H1 (cell line): ENCODE data around the gene CELA2A. TPM values are rescaled to one million over a fixed set of nuclear protein-coding genes. Genes with fewer than 3 reads are reported as not detected.

Experiments
- CTCF ChIA-PET: fragments of 300-600 bp; sonication (Branson Sonifier 250); formaldehyde crosslinking; loops from one replicate; lab custom pipeline; 2021; ENCODE audit not compliant: partially characterized antibody; lab: Charles Lee
- POLR2A ChIA-PET: fragments of 300-600 bp; sonication (Branson Sonifier 250); formaldehyde crosslinking; loops from one replicate; lab custom pipeline; 2021; ENCODE audit warnings: inconsistent platforms; ENCODE audit not compliant: partially characterized antibody; lab: Charles Lee
- DNase-seq, 2 experiments: peaks; one replicate each; pipeline versions ENCODE4 v3.0.0 to v3.0.0-alpha.2; 2010 to 2022; ENCODE audit warnings: low spot score in 2 of 2, low read depth in 1 of 2, mixed read lengths in 1 of 2
- FAIRE-seq: peaks from 2 replicates; lab custom pipeline; 2011; peaks lifted over from hg19 to GRCh38; lab: Jason Lieb, UNC
- H2AFZ ChIP-seq: 2 replicates; pipeline ENCODE4 v1.8.1; 2012; ENCODE audit warnings: low read length, inconsistent platforms
- H2AK5ac ChIP-seq: 2 replicates; pipeline ENCODE4 v1.6.1; 2013; ENCODE audit warnings: low read depth, low read length
- H2BK120ac ChIP-seq: replicated peaks from 2 replicates; pipeline ENCODE3; 2013; ENCODE audit warnings: low read depth, low read length, inconsistent platforms
- H2BK12ac ChIP-seq: 2 replicates; pipeline ENCODE4 v1.6.1; 2013; ENCODE audit warnings: low read depth, low read length
- H2BK15ac ChIP-seq: 2 replicates; pipeline ENCODE4 v1.6.1; 2013; ENCODE audit warnings: low read length
- H2BK20ac ChIP-seq: 2 replicates; pipeline ENCODE4 v1.6.1; 2013; ENCODE audit warnings: low read length
- H2BK5ac ChIP-seq: 2 replicates; pipeline ENCODE4 v1.6.1; 2013; ENCODE audit warnings: low read depth, low read length
- H3K14ac ChIP-seq: 2 replicates; pipeline ENCODE4 v1.6.1; 2013; ENCODE audit warnings: inconsistent platforms; ENCODE audit not compliant: insufficient read length
- H3K18ac ChIP-seq: 2 replicates; pipeline ENCODE4 v1.6.1; 2013; ENCODE audit warnings: low read length; ENCODE audit errors: extremely low read depth
- H3K23ac ChIP-seq: 2 replicates; pipeline ENCODE4 v1.6.1; 2013; ENCODE audit warnings: inconsistent platforms; ENCODE audit not compliant: insufficient read length
- H3K23me2 ChIP-seq: 2 replicates; pipeline ENCODE4 v1.6.1; 2013; ENCODE audit warnings: low read depth, low read length
- H3K27ac ChIP-seq: 2 replicates; pipeline ENCODE4 v1.6.1; 2011; ENCODE audit warnings: low read depth, low read length, inconsistent platforms
- H3K27me3 ChIP-seq, 4 experiments: replicated peaks in 1 of 4; 1 replicate in 1 of 4; 2 replicates in 3 of 4; pipeline versions ENCODE4 v1.6.1 to v1.8.1; 2011 to 2013; ENCODE audit warnings: low read length in 3 of 4, mild to moderate bottlenecking in 3 of 4, inconsistent platforms in 2 of 4, mixed read lengths in 2 of 4, moderate library complexity in 1 of 4; ENCODE audit not compliant: control insufficient read depth in 3 of 4, insufficient read depth in 3 of 4; ENCODE audit errors: extremely low read depth in 1 of 4
- H3K36me3 ChIP-seq, 4 experiments: 2 replicates each; pipeline versions ENCODE4 v1.6.1 to v1.8.1; 2011 to 2013; ENCODE audit warnings: mild to moderate bottlenecking in 4 of 4, low read length in 3 of 4, moderate library complexity in 2 of 4, control low read depth in 1 of 4, inconsistent platforms in 1 of 4; ENCODE audit not compliant: insufficient read depth in 4 of 4, control insufficient read depth in 2 of 4
- H3K4ac ChIP-seq: replicated peaks from 2 replicates; pipeline ENCODE3; 2013; ENCODE audit warnings: low read length, low read depth, mixed read lengths, inconsistent platforms; ENCODE audit not compliant: insufficient read length
- H3K4me1 ChIP-seq, 4 experiments: replicated peaks in 1 of 4; 1 replicate in 1 of 4; 2 replicates in 3 of 4; pipeline versions ENCODE4 v1.6.1 to v1.8.1; 2011 to 2013; ENCODE audit warnings: low read length in 3 of 4, inconsistent platforms in 2 of 4, mixed read lengths in 1 of 4; ENCODE audit not compliant: insufficient read depth in 4 of 4, control insufficient read depth in 3 of 4
- H3K4me2 ChIP-seq, 2 experiments: 2 replicates each; pipeline versions ENCODE4 v1.6.1 to v1.8.1; 2011 to 2013; ENCODE audit warnings: low read depth in 2 of 2, low read length in 2 of 2, control low read depth in 1 of 2, inconsistent platforms in 1 of 2, mild to moderate bottlenecking in 1 of 2; ENCODE audit not compliant: insufficient read depth in 1 of 2
- H3K4me3 ChIP-seq, 4 experiments: fragments of 200-600, 300-600 bp in 1 of 4; sonication (generic), shearing (Covaris generic), sonication (Bioruptor Twin) in 1 of 4; 2 replicates each; pipeline versions ENCODE4 v1.5.1 to v1.8.1; 2011 to 2016; ENCODE audit warnings: low read length in 4 of 4, low read depth in 3 of 4, control low read depth in 2 of 4, inconsistent platforms in 2 of 4, mild to moderate bottlenecking in 2 of 4, mixed read lengths in 1 of 4, moderate library complexity in 1 of 4; ENCODE audit not compliant: insufficient read depth in 2 of 4; ENCODE audit errors: extremely low read depth in 1 of 4
- H3K56ac ChIP-seq: replicated peaks from 2 replicates; pipeline ENCODE3; 2013; ENCODE audit warnings: low read depth, mild to moderate bottlenecking, mixed read lengths, low read length, inconsistent platforms; ENCODE audit not compliant: insufficient read length
- H3K79me1 ChIP-seq: 2 replicates; pipeline ENCODE4 v1.6.1; 2013; ENCODE audit warnings: low read depth, low read length, control low read depth
- H3K79me2 ChIP-seq, 2 experiments: 2 replicates each; pipeline versions ENCODE4 v1.6.1 to v1.8.1; 2012 to 2013; ENCODE audit warnings: low read length in 2 of 2, mild to moderate bottlenecking in 2 of 2, inconsistent platforms in 1 of 2; ENCODE audit not compliant: insufficient read depth in 2 of 2, control insufficient read depth in 1 of 2
- H3K9ac ChIP-seq, 4 experiments: replicated peaks in 1 of 4; 1 replicate in 1 of 4; 2 replicates in 3 of 4; pipeline versions ENCODE4 v1.6.1 to v1.8.1; 2011 to 2013; ENCODE audit warnings: low read depth in 3 of 4, low read length in 3 of 4, control low read depth in 2 of 4, mild to moderate bottlenecking in 2 of 4, moderate library complexity in 2 of 4, inconsistent platforms in 1 of 4; ENCODE audit errors: extremely low read depth in 1 of 4
- H3K9me3 ChIP-seq, 2 experiments: 2 replicates each; pipeline versions ENCODE4 v1.6.1 to v1.8.1; 2012 to 2013; ENCODE audit warnings: mild to moderate bottlenecking in 2 of 2, moderate library complexity in 2 of 2, control low read depth in 1 of 2, inconsistent platforms in 1 of 2, low read depth in 1 of 2, low read length in 1 of 2, mixed read lengths in 1 of 2; ENCODE audit not compliant: insufficient read depth in 2 of 2
- H4K20me1 ChIP-seq, 2 experiments: replicated peaks in 1 of 2; 2 replicates each; pipeline versions ENCODE3 to v1.8.1; 2011 to 2013; ENCODE audit warnings: inconsistent platforms in 2 of 2, low read length in 2 of 2, mild to moderate bottlenecking in 1 of 2; ENCODE audit not compliant: insufficient read depth in 2 of 2, control insufficient read depth in 1 of 2
- H4K5ac ChIP-seq: 2 replicates; pipeline ENCODE4 v1.6.1; 2013; ENCODE audit warnings: low read length, low read depth, mixed read lengths, inconsistent platforms; ENCODE audit not compliant: insufficient read length
- H4K8ac ChIP-seq: 2 replicates; pipeline ENCODE4 v1.8.0; 2013; ENCODE audit warnings: mild to moderate bottlenecking, moderate library complexity, low read length, inconsistent platforms; ENCODE audit not compliant: insufficient read depth; ENCODE audit errors: extremely low read depth
- H4K91ac ChIP-seq: replicated peaks from 2 replicates; pipeline ENCODE3; 2013; ENCODE audit warnings: low read length, mixed read lengths, inconsistent platforms; ENCODE audit not compliant: insufficient read length
- E2F6 ChIP-seq: IDR thresholded peaks from 2 replicates; pipeline ENCODE4 v1.6.1; 2012; ENCODE audit warnings: inconsistent platforms
- FOSL1 ChIP-seq: IDR thresholded peaks from 2 replicates; pipeline ENCODE4 v1.6.1; 2011; ENCODE audit warnings: mild to moderate bottlenecking, low read depth, low read length, moderate library complexity; ENCODE audit not compliant: insufficient read depth
- GABPA ChIP-seq: IDR thresholded peaks from 2 replicates; pipeline ENCODE4 v1.6.1; 2011; ENCODE audit warnings: mild to moderate bottlenecking, low read length, moderate library complexity, borderline replicate concordance; ENCODE audit not compliant: insufficient read depth
- KDM1A ChIP-seq: fragments of 200-600, 300-600 bp; sonication (generic); IDR thresholded peaks from 2 replicates; pipeline ENCODE4 v1.7.1; 2016; ENCODE audit warnings: mild to moderate bottlenecking, low read length, borderline replicate concordance
- YY1 ChIP-seq: IDR thresholded peaks from 2 replicates; pipeline ENCODE4 v1.6.1; 2011; ENCODE audit warnings: low read depth, mild to moderate bottlenecking, low read length
- WGBS, 2 experiments: shearing (Covaris generic) in 1 of 2; methylation state at CpG; one replicate each; pipeline versions ENCODE4 v1.1.6 to v1.1.7; 2013 to 2015; ENCODE audit warnings: low lambda C conversion rate in 2 of 2, mixed read lengths in 2 of 2, inconsistent platforms in 1 of 2, low coverage in 1 of 2, missing lambda C conversion rate in 1 of 2; ENCODE audit not compliant: insufficient replicate concordance in 2 of 2, insufficient coverage in 1 of 2, insufficient read length in 1 of 2; ENCODE audit errors: extremely low coverage in 1 of 2, missing lambda C conversion rate in 1 of 2; 5-methylcytosine and 5-hydroxymethylcytosine counted together
- polyA plus RNA-seq, 7 experiments: library from polyadenylated mRNA; depleted of rRNA in 3 of 7; stranded (reverse) in 5 of 7; unstranded in 2 of 7; fragments of >200 nt in 5 of 7; fragments of 200-250 nt in 2 of 7; gene quantifications; 1 replicate in 5 of 7; 2 replicates in 1 of 7; 4 replicates in 1 of 7; pipeline versions ENCODE4 v1.2.1 to v1.2.3, GENCODE V29; 2011 to 2013; ENCODE audit warnings: missing spikeins in 2 of 7, mixed read lengths in 2 of 7
- total RNA-seq: library from RNA; stranded (reverse); fragmentation: NEBNext Ultra II Directional; extraction: Animal tissue kit (Norgen Biotek cat#: 25700); gene quantifications from 2 replicates; pipeline ENCODE4 v1.2.1, GENCODE V29; 2021

The CELA2A gene
- total and polyA plus RNA-seq, 2 of the 8 experiments (the other 6 are each of a cell fraction or from before 2014, with no cell fraction given): not detected

GRCh38 chr1:15448877-15449462 is 7.6 kb upstream of the CELA2A start:
- no peak overlapping the region for H2AFZ ChIP-seq
- no peak overlapping the region for H3K4ac ChIP-seq
- no peak overlapping the region for H2AK5ac ChIP-seq
- no peak overlapping the region for H3K4me3 ChIP-seq
- no peak overlapping the region for H4K91ac ChIP-seq
- ChIA-PET POLR2A (no interaction called here), CTCF (interaction anchor here (0.6 to 1.7 kb wide), 4 partner anchors 10 to 357 kb away, joined by 3 to 5 read pairs (median 4); no protein-coding TSS in a partner anchor)
- no peak overlapping the region for H3K4me2 ChIP-seq
- no peak overlapping the region for H2BK120ac ChIP-seq
- no peaks in the 10 kb centered on the region for H3K27me3 ChIP-seq
- FAIRE-seq: no peak
- H3K27ac ChIP-seq: no peak overlapping the region
- H4K5ac ChIP-seq: no peak overlapping the region
- no peaks in the 10 kb centered on the region for H3K79me1 ChIP-seq
- no peak overlapping the region for H3K18ac ChIP-seq
- no peak overlapping the region for H3K9ac ChIP-seq
- H2BK5ac ChIP-seq: no peak overlapping the region
- H3K56ac ChIP-seq: no peak overlapping the region
- H3K23ac ChIP-seq: no peak overlapping the region
- no peaks in the 10 kb centered on the region for H4K20me1 ChIP-seq
- no peak overlapping the region for H2BK20ac ChIP-seq
- no peak for TF ChIP-seq GABPA
- 0 out of 2 replicates have a peak, but pooled peaks have one; percentile 28 for TF ChIP-seq YY1
- peak; percentile 49; the same call in 1 of the 2 replicates for TF ChIP-seq KDM1A
- no peak for TF ChIP-seq FOSL1
- TF ChIP-seq E2F6: no peak
- TF ChIP-seq, all 59 proteins: peak for 2
- Histone ChIP-seq H2BK15ac (no peak overlapping the region), H2BK12ac (no peak overlapping the region), H4K8ac (no peak overlapping the region), H3K9me3 (no peaks in the 10 kb centered on the region), H3K4me1 (no peaks in the 10 kb centered on the region), H3K23me2 (no peaks in the 10 kb centered on the region; the same call in 1 of the 2 replicates), H3K14ac (no peak overlapping the region), H3K36me3 (no peaks in the 10 kb centered on the region), H3K79me2 (no peaks in the 10 kb centered on the region)
- 92% methylated on average over 3 of the region's 3 CpGs; no CpG with 5 or more reads in 1 of the 2 experiments for WGBS, 2 experiments
- DNase-seq: no peak
